ENCODE results near the gene STAMBP.
"Not testable (repeated sequence)": the region's sequence is repeated elsewhere in the genome, so short reads cannot be mapped to it uniquely, and the experiment has no call there.

Gene STAMBP

GRCh38 chr2:73868204-73868978 is 39.6 kb downstream of the STAMBP start:
- no peak overlapping the region for H3K27ac Mint-ChIP-seq
- H3K36me3 Mint-ChIP-seq (ENCODE audit: low read depth), result peaks cover 37% of the 10 kb centered on the region
- H3K27me3 Mint-ChIP-seq (ENCODE audit: low read depth, poor library complexity), result no peaks in the 10 kb centered on the region
- TF ChIP-seq CTCF (IDR thresholded peaks at IDR 0.05), result no peak
- no peaks in the 10 kb centered on the region for H3K4me1 Mint-ChIP-seq
- no peak overlapping the region for H3K4me3 Mint-ChIP-seq
- DNase-seq, result no peak
- no peaks in the 10 kb centered on the region for H3K9me3 Mint-ChIP-seq

- Mint-ChIP-seq H3K27me3 (ENCODE audit: low read depth, poor library complexity) (no peaks in the 10 kb centered on the region), H3K27ac (no peak overlapping the region), H3K9me3 (no peaks in the 10 kb centered on the region), H3K4me3 (no peak overlapping the region), H3K4me1 (no peaks in the 10 kb centered on the region), H3K36me3 (ENCODE audit: low read depth) (peaks cover 21% of the 10 kb centered on the region)
- TF ChIP-seq CTCF (IDR thresholded peaks at IDR 0.05), result no peak
- no peak for DNase-seq
Observed at GRCh38 chr2:73870084-73870483, 41.3 kb downstream of the STAMBP start.

- Mint-ChIP-seq H3K36me3 (ENCODE audit: low read depth) (no peaks in the 10 kb centered on the region), H3K27me3 (ENCODE audit: low read depth, poor library complexity) (peaks cover 27% of the 10 kb centered on the region), H3K4me3 (no peak overlapping the region), H3K4me1 (peaks cover 6% of the 10 kb centered on the region), H3K27ac (peak overlapping the region; percentile 29), H3K9me3 (no peaks in the 10 kb centered on the region)
- TF ChIP-seq CTCF (IDR thresholded peaks at IDR 0.05), result no peak
- DNase-seq, result no peak
Observed at GRCh38 chr2:73877071-73877802, 48.5 kb downstream of the STAMBP start.

GRCh38 chr2:73877984-73878383 is 49.2 kb downstream of the STAMBP start:
- not testable (repeated sequence) for H3K4me3 Mint-ChIP-seq; H3K4me1 Mint-ChIP-seq; H3K27ac Mint-ChIP-seq; H3K36me3 Mint-ChIP-seq (ENCODE audit: low read depth); H3K9me3 Mint-ChIP-seq; DNase-seq
- H3K27me3 Mint-ChIP-seq (ENCODE audit: low read depth, poor library complexity), result peaks cover 34% of the 10 kb centered on the region

GRCh38 chr2:73885406-73885805 is 56.6 kb downstream of the STAMBP start:
- Mint-ChIP-seq H3K4me1 (no peaks in the 10 kb centered on the region), H3K4me3 (no peak overlapping the region), H3K9me3 (no peaks in the 10 kb centered on the region), H3K27me3 (ENCODE audit: low read depth, poor library complexity) (peaks cover 37% of the 10 kb centered on the region), H3K36me3 (ENCODE audit: low read depth) (no peaks in the 10 kb centered on the region), H3K27ac (no peak overlapping the region)
- no peak for DNase-seq
- no peak for TF ChIP-seq CTCF (IDR thresholded peaks at IDR 0.05)

- no peak for DNase-seq
- Mint-ChIP-seq H3K36me3 (ENCODE audit: low read depth) (no peaks in the 10 kb centered on the region), H3K4me3 (no peak overlapping the region), H3K9me3 (no peaks in the 10 kb centered on the region), H3K27ac (no peak overlapping the region), H3K27me3 (ENCODE audit: low read depth, poor library complexity) (peaks cover 31% of the 10 kb centered on the region), H3K4me1 (no peaks in the 10 kb centered on the region)
- TF ChIP-seq CTCF (IDR thresholded peaks at IDR 0.05), result no peak
Observed at GRCh38 chr2:73886357-73886756, 57.6 kb downstream of the STAMBP start.

- H3K9me3 Mint-ChIP-seq; H3K4me3 Mint-ChIP-seq; H3K27ac Mint-ChIP-seq; DNase-seq; H3K36me3 Mint-ChIP-seq (ENCODE audit: low read depth); H3K4me1 Mint-ChIP-seq: not testable (repeated sequence)
- peaks cover 32% of the 10 kb centered on the region for H3K27me3 Mint-ChIP-seq (ENCODE audit: low read depth, poor library complexity)
Observed at GRCh38 chr2:73887596-73888353, 59.0 kb downstream of the STAMBP start.

All from nephron progenitor cell (in vitro differentiated cells).